Right cardiac atrium (tissue), 5 donors: Measurements from ENCODE around the gene FAM120AOS. TPM values are rescaled to one million over a fixed set of nuclear protein-coding genes. Genes with fewer than 3 reads are reported as not detected.
A peak's percentile ranks its signal among the peaks of the same experiment; 100 is the strongest.

Source experiments
- ATAC-seq, 2 donors: fragments of 200-7000 bp; cut with Tn5 transposase; one replicate each; pipeline versions ENCODE4 v1.8.0 to v1.9.1; 2020; ENCODE audit warnings: moderate library complexity in 2 of 2, mild to moderate bottlenecking in 1 of 2
- DNase-seq, 3 donors: peaks; one replicate each; pipeline ENCODE4 v3.0.0-alpha.2; 2020
- H3K27ac ChIP-seq: one replicate; pipeline ENCODE4 v1.5.1; 2013; ENCODE audit warnings: mild to moderate bottlenecking, low read length, control low read depth, moderate library complexity
- H3K27me3 ChIP-seq: one replicate; pipeline ENCODE4 v1.6.1; 2013; ENCODE audit not compliant: control insufficient read depth, insufficient read depth
- H3K4me1 ChIP-seq: one replicate; pipeline ENCODE4 v1.6.1; 2013; ENCODE audit warnings: low read length; ENCODE audit not compliant: control insufficient read depth, insufficient read depth
- H3K4me3 ChIP-seq: one replicate; pipeline ENCODE4 v1.5.1; 2013; ENCODE audit warnings: low read length, control low read depth
- H3K9me3 ChIP-seq: one replicate; pipeline ENCODE4 v1.6.1; 2013; ENCODE audit warnings: low read length; ENCODE audit not compliant: control insufficient read depth
- WGBS: extraction: QIAGEN DNeasy Blood & Tissue Kit; methylation state at CpG from one replicate; pipeline ENCODE4 v1.1.7; 2013; 5-methylcytosine and 5-hydroxymethylcytosine counted together
- intact Hi-C, 4 donors: fragments of 100-400 bp; cut with DNase I; formaldehyde crosslinking; loops; one replicate each; pipeline versions ENCODE4 v1.11.0 to v1.14.0; 2022 to 2023
- long read RNA-seq, 4 donors: library from polyadenylated mRNA; unstranded; transcript quantifications; one replicate each; pipeline ENCODE4 v2.0.0, GENCODE V29; 2020 to 2021
- polyA plus RNA-seq: library from polyadenylated mRNA; stranded (reverse); fragments of 200-250 nt; gene quantifications from one replicate; pipeline ENCODE4 v1.2.3, GENCODE V29; 2013
- total RNA-seq, 4 donors: library from RNA; stranded (reverse); fragmentation: NEBNext Ultra II Directional; extraction: Animal tissue kit (Norgen Biotek cat#: 25700); gene quantifications; one replicate each; pipeline ENCODE4 v1.2.1, GENCODE V29; 2021
- donor health status: healthy with polysubstance abuse.
- donor health status: DM: no; HTN: yes; CAD: no.
- donor health status: DM: no; HTN: no; CAD: no.
- donor health status: DM: no; HTN: yes; CAD: no; lungs with severe emphysema.
- donor health status: DM: yes; HTN: yes; CAD: no.

The FAM120AOS gene
- total RNA-seq, result 10 to 100 TPM; 38.2 to 45.6 (median 41.2) TPM
- 39.8 TPM for polyA plus RNA-seq
- long read RNA-seq, donor 1, full-length matches to known transcripts, result 122 of 142 reads
- long read RNA-seq, donor 1, partial matches to known transcripts, result 3 of 142 reads
- long read RNA-seq, donor 1, other reads (novel, unspliced or antisense), result 17 of 142 reads
- long read RNA-seq, donor 2, full-length matches to known transcripts, result 37 of 42 reads
- long read RNA-seq, donor 2, partial matches to known transcripts, result 1 of 42 reads
- long read RNA-seq, donor 2, other reads (novel, unspliced or antisense), result 4 of 42 reads
- long read RNA-seq, donor 3, full-length matches to known transcripts, result 152 of 177 reads
- long read RNA-seq, donor 3, partial matches to known transcripts, result 2 of 177 reads
- long read RNA-seq, donor 3, other reads (novel, unspliced or antisense), result 23 of 177 reads
- long read RNA-seq, donor 4, full-length matches to known transcripts, result 53 of 59 reads
- long read RNA-seq, donor 4, partial matches to known transcripts, result 0 of 59 reads
- long read RNA-seq, donor 4, other reads (novel, unspliced or antisense), result 6 of 59 reads

DNA sequence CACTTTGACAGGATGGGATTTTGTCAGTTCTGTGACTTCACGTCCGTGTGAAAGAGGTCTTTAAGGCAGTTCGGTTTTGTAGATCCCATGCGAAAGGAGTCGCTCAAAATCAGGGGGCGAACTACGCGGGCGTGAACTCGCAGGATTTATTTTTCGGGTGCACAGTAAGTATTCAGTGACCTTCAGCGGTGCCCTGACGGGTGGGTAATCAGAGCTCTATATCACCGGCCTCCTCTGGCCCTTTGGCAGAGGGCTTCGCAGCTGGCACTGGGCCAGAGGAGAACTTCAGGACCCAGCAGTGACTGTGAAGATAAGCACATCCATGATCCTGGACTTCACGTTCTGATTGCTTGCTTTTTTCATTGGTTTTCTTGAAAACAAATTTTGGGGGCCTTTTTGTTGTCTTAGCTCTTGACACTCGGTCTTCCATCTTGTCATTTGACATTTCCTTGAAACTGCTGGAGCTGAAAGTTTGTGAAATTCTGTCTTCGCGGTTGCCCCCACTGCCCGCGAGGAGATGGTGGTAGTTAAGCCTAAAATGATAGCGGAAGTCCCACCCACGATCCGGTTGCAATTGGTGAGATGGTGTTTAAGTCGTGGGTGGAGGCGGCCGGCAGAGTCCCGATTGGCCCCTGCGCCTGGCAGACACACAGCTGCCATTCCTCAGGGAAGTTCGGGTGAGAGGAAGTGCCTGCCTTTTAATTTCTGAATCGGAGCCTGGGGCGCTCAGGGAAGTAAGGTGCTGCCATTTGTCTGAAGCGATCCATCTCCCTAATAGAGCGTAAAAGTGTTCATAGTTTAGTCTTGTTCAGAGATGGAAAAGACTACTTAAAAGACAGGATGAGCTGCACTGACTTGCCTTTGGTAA lies at the start of gene FAM120AOS:
TSS of gene FAM120AOS (minus strand) at position 535 of the 868 bp plus-strand sequence. CDS start 872 bp downstream, outside the sequence.
- intact Hi-C loops, result loop anchor here (5.0 to 10.0 kb wide), 4 partner anchors 72 to 358 kb away; partner anchors contain the start of gene CARD19 (in 1 of the 4)
- Histone ChIP-seq H3K27me3 (no peaks in the 10 kb centered on the region), H3K27ac (peak within 1 kb of the TSS; percentile 97), H3K4me1 (peaks cover 2% of the 10 kb centered on the region), H3K9me3 (no peaks in the 10 kb centered on the region), H3K4me3 (peak within 1 kb of the TSS; percentile 86)
- WGBS, result under 1% methylated on average over 34 of the region's 34 CpGs
- peak; percentile 91 for ATAC-seq
- DNase-seq, result peak; percentile 93 to 96 (median 95)

- DNase-seq (no peak), ATAC-seq (peak; percentile 44 to 60)
- no peaks in the 10 kb centered on the region for H3K9me3 ChIP-seq
- H3K27ac ChIP-seq, result peak overlapping the region; percentile 25
- H3K4me3 ChIP-seq, result peak overlapping the region; percentile 48
- H3K27me3 ChIP-seq, result no peaks in the 10 kb centered on the region
- peaks cover 3% of the 10 kb centered on the region for H3K4me1 ChIP-seq
- intact Hi-C loops, result no loop called here
- 21% methylated on average over 4 of the region's 4 CpGs for WGBS
Measured at GRCh38 chr9:93501406-93501805, 48.0 kb upstream of the FAM120AOS start.

GRCh38 chr9:93500571-93501298 lies 47.4 kb upstream of the FAM120AOS start:
- no peaks in the 10 kb centered on the region for H3K27me3 ChIP-seq
- peaks cover 3% of the 10 kb centered on the region for H3K4me1 ChIP-seq
- no peak overlapping the region for H3K27ac ChIP-seq
- no peaks in the 10 kb centered on the region for H3K9me3 ChIP-seq
- intact Hi-C loops, result no loop called here
- peak in 1 of 2 donors; percentile 31 for ATAC-seq
- peak overlapping the region; percentile 48 for H3K4me3 ChIP-seq
- WGBS, result 88% methylated on average over 4 of the region's 4 CpGs
- DNase-seq, result no peak

GRCh38 chr9:93496285-93496684 lies 42.9 kb upstream of the FAM120AOS start:
- H3K27me3 ChIP-seq, result no peaks in the 10 kb centered on the region
- WGBS, result 87% methylated on average over 3 of the region's 3 CpGs
- H3K4me3 ChIP-seq, result no peak overlapping the region
- peaks cover 11% of the 10 kb centered on the region for H3K4me1 ChIP-seq
- H3K9me3 ChIP-seq, result no peaks in the 10 kb centered on the region
- H3K27ac ChIP-seq, result no peak overlapping the region
- intact Hi-C loops, result no loop called here
- DNase-seq (no peak), ATAC-seq (no peak)

DNA sequence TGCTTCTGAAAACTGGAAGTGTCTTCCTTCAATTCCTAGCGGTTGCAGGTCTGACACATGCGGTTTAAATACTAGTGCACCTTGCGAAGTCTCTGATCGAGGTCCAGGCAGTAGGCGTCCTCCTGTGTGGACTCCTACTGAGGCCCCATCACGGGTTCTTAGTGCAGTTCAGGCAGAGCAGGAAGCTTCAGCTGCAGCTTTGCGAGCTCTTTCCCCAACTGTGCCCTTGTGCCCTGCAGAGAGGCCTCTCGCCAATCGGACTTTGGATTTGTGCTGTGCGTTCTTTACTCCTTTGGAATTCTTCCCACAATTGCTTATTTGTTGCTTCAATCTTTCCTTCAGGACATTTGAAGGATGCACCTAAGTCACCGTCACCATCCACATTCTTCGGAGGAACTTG lies 40.6 kb upstream of the FAM120AOS start:
- no peak for ATAC-seq
- Histone ChIP-seq H3K27ac (no peak overlapping the region), H3K4me3 (no peak overlapping the region), H3K27me3 (no peaks in the 10 kb centered on the region), H3K4me1 (peaks cover 8% of the 10 kb centered on the region), H3K9me3 (no peaks in the 10 kb centered on the region)
- no peak for DNase-seq
- intact Hi-C loops, result no loop called here
- WGBS, result 96% methylated on average over 12 of the region's 12 CpGs

GRCh38 chr9:93492327-93492726 lies 38.9 kb upstream of the FAM120AOS start:
- Histone ChIP-seq H3K27ac (no peak overlapping the region), H3K27me3 (no peaks in the 10 kb centered on the region), H3K4me1 (peaks cover 12% of the 10 kb centered on the region), H3K4me3 (no peak overlapping the region), H3K9me3 (no peaks in the 10 kb centered on the region)
- WGBS, result 56% methylated on average over 5 of the region's 5 CpGs
- intact Hi-C loops, result no loop called here
- ATAC-seq, result no peak
- no peak for DNase-seq

GRCh38 chr9:93491593-93492232 lies 38.3 kb upstream of the FAM120AOS start:
- Histone ChIP-seq H3K27ac (no peak overlapping the region), H3K27me3 (no peaks in the 10 kb centered on the region), H3K9me3 (no peaks in the 10 kb centered on the region), H3K4me3 (no peak overlapping the region), H3K4me1 (peaks cover 12% of the 10 kb centered on the region)
- WGBS, result 88% methylated on average over 3 of the region's 3 CpGs
- intact Hi-C loops, result no loop called here
- ATAC-seq (no peak), DNase-seq (no peak)

GRCh38 chr9:93488244-93488643 lies 34.9 kb upstream of the FAM120AOS start:
- intact Hi-C loops, result no loop called here
- DNase-seq (no peak), ATAC-seq (no peak)
- Histone ChIP-seq H3K9me3 (no peaks in the 10 kb centered on the region), H3K27me3 (no peaks in the 10 kb centered on the region), H3K27ac (no peak overlapping the region), H3K4me3 (no peak overlapping the region), H3K4me1 (peaks cover 11% of the 10 kb centered on the region)
- 96% methylated on average over 5 of the region's 5 CpGs for WGBS

DNA sequence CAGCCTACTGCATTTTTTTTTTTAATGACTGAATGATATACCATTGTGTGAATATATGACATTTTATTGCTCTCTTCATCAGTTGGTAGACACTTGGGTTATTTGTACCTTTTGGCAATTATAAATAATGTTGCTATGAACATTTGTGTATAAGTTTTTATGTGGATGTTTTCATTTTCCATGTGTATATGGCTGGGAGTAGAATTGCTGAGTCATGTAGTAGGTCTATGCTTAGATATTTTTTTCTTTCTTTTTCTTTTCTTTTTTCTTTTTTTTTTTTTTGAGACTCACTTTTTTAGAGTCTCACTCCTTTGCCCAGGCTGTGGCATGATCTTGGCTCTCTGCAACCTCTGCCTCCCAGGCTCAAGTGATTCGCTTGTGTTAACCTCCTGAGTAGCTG lies 32.9 kb upstream of the FAM120AOS start:
- H3K27me3 ChIP-seq, result no peaks in the 10 kb centered on the region
- intact Hi-C loops, result no loop called here
- no peak for DNase-seq
- 100% methylated on average over 1 of the region's 1 CpG for WGBS
- no peak for ATAC-seq
- peaks cover 12% of the 10 kb centered on the region for H3K4me1 ChIP-seq
- no peak overlapping the region for H3K4me3 ChIP-seq
- H3K9me3 ChIP-seq, result no peaks in the 10 kb centered on the region
- H3K27ac ChIP-seq, result no peak overlapping the region

DNA sequence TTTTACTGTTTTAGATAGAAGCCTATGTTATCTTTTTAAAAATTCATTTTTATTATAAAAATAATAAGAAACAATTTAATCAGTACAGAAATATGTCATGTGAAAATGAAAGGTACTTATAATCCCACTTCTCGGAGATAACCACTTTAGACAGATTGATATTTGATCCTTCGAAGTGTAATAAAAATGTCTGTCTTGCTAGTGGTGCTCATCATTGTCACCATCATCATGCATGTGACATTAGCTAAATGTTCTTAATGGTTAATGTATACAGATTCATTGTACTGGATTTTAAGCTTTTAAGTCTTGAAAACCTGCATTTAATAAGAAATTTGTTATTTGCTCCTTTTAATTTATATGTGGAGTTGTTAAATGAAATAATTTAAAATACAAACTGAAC lies 30.1 kb upstream of the FAM120AOS start:
- H3K27ac ChIP-seq, result no peak overlapping the region
- no peaks in the 10 kb centered on the region for H3K27me3 ChIP-seq
- 72% methylated on average over 2 of the region's 2 CpGs for WGBS
- no peak overlapping the region for H3K4me3 ChIP-seq
- DNase-seq (no peak), ATAC-seq (no peak)
- peaks cover 12% of the 10 kb centered on the region for H3K4me1 ChIP-seq
- intact Hi-C loops, result no loop called here
- H3K9me3 ChIP-seq, result no peaks in the 10 kb centered on the region
